A549 (cell line): ENCODE measurements around the gene SPRTN.

ENCODE experiments used
- CEBPB ChIP-seq, 2 experiments: fragments of >200 bp in 1 of 2; sonication (Bioruptor Twin) in 1 of 2; formaldehyde crosslinking in 1 of 2; IDR thresholded peaks; 2 replicates each; pipeline ENCODE4 v1.6.1; 2012 to 2016
- EP300 ChIP-seq, 2 experiments: fragments of >200 bp; sonication (Bioruptor Twin); formaldehyde crosslinking; IDR thresholded peaks; 2 replicates in 1 of 2; 3 replicates in 1 of 2; pipeline ENCODE4 v1.6.1; 2016 to 2017
- RCOR1 ChIP-seq: fragments of 150-350 bp; IDR thresholded peaks from 2 replicates; pipeline ENCODE4 v1.6.1; 2014; ENCODE audit warnings: antibody characterized with exemption, low read length, low read depth
- SMC3 ChIP-seq: fragments of >200 bp; sonication (Bioruptor Twin); formaldehyde crosslinking; IDR thresholded peaks from 3 replicates; pipeline ENCODE4 v1.6.1; 2018; ENCODE audit warnings: inconsistent platforms
- TF ChIP-seq, protein P1 (sequence below): fragments of >200 bp; sonication (Bioruptor Twin); formaldehyde crosslinking; IDR thresholded peaks from 3 replicates; pipeline ENCODE4 v1.5.1; 2016
- TF ChIP-seq, protein P2 (sequence below): IDR thresholded peaks from 2 replicates; pipeline ENCODE4 v1.6.1; 2012

DNA sequence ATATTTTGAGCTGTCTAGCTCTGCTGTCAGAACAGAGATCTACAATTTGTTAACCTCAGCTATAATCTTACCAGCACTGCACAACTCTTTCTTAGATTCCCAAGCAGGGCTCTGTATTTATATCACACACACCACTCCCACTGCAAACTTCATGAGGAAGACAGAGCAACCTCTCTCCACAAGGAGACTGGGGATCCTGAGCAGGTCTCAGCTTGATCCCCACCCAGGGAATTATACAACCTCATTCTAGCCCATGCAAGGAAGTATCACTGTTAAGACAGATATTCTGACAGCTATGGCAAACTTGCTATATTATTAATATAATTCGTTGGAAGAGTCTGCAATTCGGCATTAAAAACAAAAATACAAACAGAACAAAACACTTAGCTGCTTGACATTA, 43.6 kb downstream of the SPRTN start:
- TF ChIP-seq SMC3 (no peak), CEBPB (IDR thresholded peaks at IDR 0.05) (no peak), EP300 (IDR thresholded peaks at IDR 0.05) (no peak), RCOR1 (no peak)
- TF ChIP-seq, protein P1, sequence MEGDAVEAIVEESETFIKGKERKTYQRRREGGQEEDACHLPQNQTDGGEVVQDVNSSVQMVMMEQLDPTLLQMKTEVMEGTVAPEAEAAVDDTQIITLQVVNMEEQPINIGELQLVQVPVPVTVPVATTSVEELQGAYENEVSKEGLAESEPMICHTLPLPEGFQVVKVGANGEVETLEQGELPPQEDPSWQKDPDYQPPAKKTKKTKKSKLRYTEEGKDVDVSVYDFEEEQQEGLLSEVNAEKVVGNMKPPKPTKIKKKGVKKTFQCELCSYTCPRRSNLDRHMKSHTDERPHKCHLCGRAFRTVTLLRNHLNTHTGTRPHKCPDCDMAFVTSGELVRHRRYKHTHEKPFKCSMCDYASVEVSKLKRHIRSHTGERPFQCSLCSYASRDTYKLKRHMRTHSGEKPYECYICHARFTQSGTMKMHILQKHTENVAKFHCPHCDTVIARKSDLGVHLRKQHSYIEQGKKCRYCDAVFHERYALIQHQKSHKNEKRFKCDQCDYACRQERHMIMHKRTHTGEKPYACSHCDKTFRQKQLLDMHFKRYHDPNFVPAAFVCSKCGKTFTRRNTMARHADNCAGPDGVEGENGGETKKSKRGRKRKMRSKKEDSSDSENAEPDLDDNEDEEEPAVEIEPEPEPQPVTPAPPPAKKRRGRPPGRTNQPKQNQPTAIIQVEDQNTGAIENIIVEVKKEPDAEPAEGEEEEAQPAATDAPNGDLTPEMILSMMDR, result no peak
- TF ChIP-seq, protein P2, sequence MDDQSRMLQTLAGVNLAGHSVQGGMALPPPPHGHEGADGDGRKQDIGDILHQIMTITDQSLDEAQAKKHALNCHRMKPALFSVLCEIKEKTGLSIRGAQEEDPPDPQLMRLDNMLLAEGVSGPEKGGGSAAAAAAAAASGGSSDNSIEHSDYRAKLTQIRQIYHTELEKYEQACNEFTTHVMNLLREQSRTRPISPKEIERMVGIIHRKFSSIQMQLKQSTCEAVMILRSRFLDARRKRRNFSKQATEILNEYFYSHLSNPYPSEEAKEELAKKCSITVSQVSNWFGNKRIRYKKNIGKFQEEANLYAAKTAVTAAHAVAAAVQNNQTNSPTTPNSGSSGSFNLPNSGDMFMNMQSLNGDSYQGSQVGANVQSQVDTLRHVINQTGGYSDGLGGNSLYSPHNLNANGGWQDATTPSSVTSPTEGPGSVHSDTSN, result no peak
